GM19452 (cell line): ENCODE results near the gene ANKRD52.

Experiments
- ATAC-seq: cut with Tn5 transposase; IDR thresholded peaks from one replicate; pipeline ENCODE4 v1.9.1; 2021; ENCODE audit not compliant: unreplicated experiment

ANKRD52 gene

GRCh38 chr12:56243731-56244181 lies 14.4 kb downstream of the ANKRD52 start:
- no peak for ATAC-seq

- no peak for ATAC-seq
Measured at GRCh38 chr12:56242986-56243385, 15.2 kb downstream of the ANKRD52 start.

GRCh38 chr12:56241424-56242303 lies 16.5 kb downstream of the ANKRD52 start:
- ATAC-seq, result no peak

GRCh38 chr12:56237552-56237951 lies 20.6 kb downstream of the ANKRD52 start:
- no peak for ATAC-seq

- ATAC-seq, result no peak
Measured at GRCh38 chr12:56236985-56237384, 21.2 kb downstream of the ANKRD52 start.

GRCh38 chr12:56236091-56236490 lies 22.1 kb downstream of the ANKRD52 start:
- ATAC-seq, result no peak

- ATAC-seq, result no peak
Measured at GRCh38 chr12:56234746-56235436, 23.3 kb downstream of the ANKRD52 start.

GRCh38 chr12:56231184-56231582 lies 27.0 kb downstream of the ANKRD52 start:
- ATAC-seq, result no peak

- ATAC-seq, result no peak
Measured at GRCh38 chr12:56230432-56231183, 27.6 kb downstream of the ANKRD52 start.

GRCh38 chr12:56229916-56230431 lies 28.2 kb downstream of the ANKRD52 start, which contains the start of gene SLC39A5:
TSS of gene SLC39A5 (plus strand) at chr12:56230051. CDS start at chr12:56231275, 1,224 bp downstream.
- ATAC-seq, result no peak

GRCh38 chr12:56229082-56229481 lies 29.1 kb downstream of the ANKRD52 start:
- no peak for ATAC-seq

- no peak for ATAC-seq
Measured at GRCh38 chr12:56224954-56225353, 33.2 kb downstream of the ANKRD52 start.

- peak; percentile 76 for ATAC-seq
Measured at GRCh38 chr12:56224102-56224701, 34.0 kb downstream of the ANKRD52 start, which contains the start of gene NABP2. TSS of gene NABP2 (plus strand) at chr12:56224342. CDS start at chr12:56224857, 515 bp downstream.

- ATAC-seq, result no peak
Measured at GRCh38 chr12:56223571-56224101, 34.5 kb downstream of the ANKRD52 start.

- ATAC-seq, result no peak
Measured at GRCh38 chr12:56222531-56222895, 35.7 kb downstream of the ANKRD52 start.

- ATAC-seq, result peak; percentile 74
Measured at GRCh38 chr12:56221757-56222530, 36.2 kb downstream of the ANKRD52 start, which contains the start of gene RNF41. TSS of gene RNF41 (minus strand) at chr12:56221922. CDS start at chr12:56214047, 7,875 bp downstream.

GRCh38 chr12:56221232-56221756 lies 36.9 kb downstream of the ANKRD52 start:
- ATAC-seq, result peak; percentile 26

GRCh38 chr12:56220611-56221231 lies 37.5 kb downstream of the ANKRD52 start:
- ATAC-seq, result no peak

- ATAC-seq, result no peak
Measured at GRCh38 chr12:56219840-56220239, 38.3 kb downstream of the ANKRD52 start.
